Measurements from ENCODE around the gene ERVW-1.
"Not testable (repeated sequence)": the region's sequence is repeated elsewhere in the genome, so short reads cannot be mapped to it uniquely, and the experiment has no call there.

The ERVW-1 gene, protein sequence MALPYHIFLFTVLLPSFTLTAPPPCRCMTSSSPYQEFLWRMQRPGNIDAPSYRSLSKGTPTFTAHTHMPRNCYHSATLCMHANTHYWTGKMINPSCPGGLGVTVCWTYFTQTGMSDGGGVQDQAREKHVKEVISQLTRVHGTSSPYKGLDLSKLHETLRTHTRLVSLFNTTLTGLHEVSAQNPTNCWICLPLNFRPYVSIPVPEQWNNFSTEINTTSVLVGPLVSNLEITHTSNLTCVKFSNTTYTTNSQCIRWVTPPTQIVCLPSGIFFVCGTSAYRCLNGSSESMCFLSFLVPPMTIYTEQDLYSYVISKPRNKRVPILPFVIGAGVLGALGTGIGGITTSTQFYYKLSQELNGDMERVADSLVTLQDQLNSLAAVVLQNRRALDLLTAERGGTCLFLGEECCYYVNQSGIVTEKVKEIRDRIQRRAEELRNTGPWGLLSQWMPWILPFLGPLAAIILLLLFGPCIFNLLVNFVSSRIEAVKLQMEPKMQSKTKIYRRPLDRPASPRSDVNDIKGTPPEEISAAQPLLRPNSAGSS

DNA sequence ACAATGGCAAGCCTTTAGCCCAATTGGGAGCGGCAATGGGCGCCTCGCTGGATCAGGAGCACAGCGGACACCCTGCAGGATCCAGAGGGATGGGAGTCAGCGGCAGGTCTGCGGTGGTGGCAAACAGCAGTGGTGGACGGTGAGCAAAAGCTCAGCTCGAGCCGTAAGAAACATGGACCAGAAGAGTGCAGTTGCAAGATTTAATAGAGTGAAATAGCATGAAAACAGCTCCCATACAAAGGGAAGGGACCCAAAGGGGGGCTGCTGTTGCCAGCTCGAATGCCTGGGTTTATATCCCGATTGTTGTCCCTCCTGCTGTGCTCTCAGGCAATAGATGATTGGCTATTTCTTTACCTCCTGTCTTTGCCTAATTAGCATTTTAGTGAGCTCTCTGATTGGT, at the start of gene ERVW-1:
Gene ERVW-1, minus strand, starts transcription at position 266 of the 400 bp plus-strand sequence. CDS start 7,565 bp downstream, outside the sequence.
- CTCF ChIA-PET; DNase-seq (ENCODE audit: extremely low spot score); POLR2A ChIA-PET: not testable (repeated sequence)

GRCh38 chr7:92523110-92523509, 45.4 kb upstream of the ERVW-1 start:
- DNase-seq (ENCODE audit: extremely low spot score): no peak
- CTCF ChIA-PET: no interaction called here
- POLR2A ChIA-PET: no interaction called here
- TF ChIP-seq, protein P1, sequence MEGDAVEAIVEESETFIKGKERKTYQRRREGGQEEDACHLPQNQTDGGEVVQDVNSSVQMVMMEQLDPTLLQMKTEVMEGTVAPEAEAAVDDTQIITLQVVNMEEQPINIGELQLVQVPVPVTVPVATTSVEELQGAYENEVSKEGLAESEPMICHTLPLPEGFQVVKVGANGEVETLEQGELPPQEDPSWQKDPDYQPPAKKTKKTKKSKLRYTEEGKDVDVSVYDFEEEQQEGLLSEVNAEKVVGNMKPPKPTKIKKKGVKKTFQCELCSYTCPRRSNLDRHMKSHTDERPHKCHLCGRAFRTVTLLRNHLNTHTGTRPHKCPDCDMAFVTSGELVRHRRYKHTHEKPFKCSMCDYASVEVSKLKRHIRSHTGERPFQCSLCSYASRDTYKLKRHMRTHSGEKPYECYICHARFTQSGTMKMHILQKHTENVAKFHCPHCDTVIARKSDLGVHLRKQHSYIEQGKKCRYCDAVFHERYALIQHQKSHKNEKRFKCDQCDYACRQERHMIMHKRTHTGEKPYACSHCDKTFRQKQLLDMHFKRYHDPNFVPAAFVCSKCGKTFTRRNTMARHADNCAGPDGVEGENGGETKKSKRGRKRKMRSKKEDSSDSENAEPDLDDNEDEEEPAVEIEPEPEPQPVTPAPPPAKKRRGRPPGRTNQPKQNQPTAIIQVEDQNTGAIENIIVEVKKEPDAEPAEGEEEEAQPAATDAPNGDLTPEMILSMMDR (IDR thresholded peaks at IDR 0.05; ENCODE audit: control extremely low read depth, extremely low read depth, low read depth, missing control alignments): no peak

- TF ChIP-seq, protein P1 (IDR thresholded peaks at IDR 0.05; ENCODE audit: control extremely low read depth, extremely low read depth, low read depth, missing control alignments): no peak
- POLR2A ChIA-PET: no interaction called here
- CTCF ChIA-PET: interaction anchor here (2.6 kb wide), 1 partner anchor 9 kb away, joined by 6 read pairs; the partner anchor contains the start of genes PEX1 and RBM48
- no peak for DNase-seq (ENCODE audit: extremely low spot score)
These were observed 42.3 kb upstream of the ERVW-1 start for GRCh38 chr7:92520024-92520423.

DNA sequence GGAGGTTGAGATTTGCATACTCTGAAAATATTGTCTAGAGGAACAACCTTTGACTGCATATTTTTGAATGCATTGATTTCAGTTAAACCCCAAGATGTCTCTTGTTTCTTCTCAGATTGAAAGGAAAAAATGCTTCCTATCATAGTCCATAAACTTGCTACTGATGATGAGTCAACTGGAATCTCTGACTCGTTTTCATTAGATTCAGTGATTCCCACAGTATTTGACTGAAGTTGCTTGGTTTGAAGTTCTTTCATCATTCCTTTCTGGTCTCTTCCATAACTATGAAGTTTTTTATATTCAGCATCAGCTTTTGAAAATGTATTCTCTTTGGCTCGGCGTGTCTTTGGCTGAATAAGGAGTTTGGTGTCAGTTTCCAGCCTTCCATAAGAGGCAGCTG, 39.9 kb upstream of the ERVW-1 start:
- no peak for DNase-seq (ENCODE audit: extremely low spot score)
- ChIA-PET CTCF (interaction anchor here (1.1 to 1.6 kb wide), 4 partner anchors 10 to 32 kb away, joined by 3 to 5 read pairs (median 4); partner anchors contain the start of genes PEX1 and RBM48), POLR2A (no interaction called here)
- TF ChIP-seq, protein P1 (IDR thresholded peaks at IDR 0.05; ENCODE audit: control extremely low read depth, extremely low read depth, low read depth, missing control alignments): no peak

- TF ChIP-seq, protein P1 (IDR thresholded peaks at IDR 0.05; ENCODE audit: control extremely low read depth, extremely low read depth, low read depth, missing control alignments): no peak
- CTCF ChIA-PET: interaction anchor here (1.4 to 2.8 kb wide), 4 partner anchors 15 to 66 kb away, joined by 4 to 13 read pairs (median 4); partner anchors contain the start of genes GATAD1, PEX1 and RBM48
- POLR2A ChIA-PET: no interaction called here
These were observed 35.6 kb upstream of the ERVW-1 start for GRCh38 chr7:92513167-92513902.

GRCh38 chr7:92508946-92509345, 31.2 kb upstream of the ERVW-1 start:
- no peak for DNase-seq (ENCODE audit: extremely low spot score)
- ChIA-PET CTCF (no interaction called here), POLR2A (no interaction called here)
- TF ChIP-seq, protein P1 (IDR thresholded peaks at IDR 0.05; ENCODE audit: control extremely low read depth, extremely low read depth, low read depth, missing control alignments): no peak

More at GRCh38 chr7:92513167-92513902, 35.6 kb upstream of the ERVW-1 start:
- DNase-seq (ENCODE audit: extremely low spot score): no peak

Measured in GM10248 (cell line).